Measurements from ENCODE around the gene SNED1. TPM values are rescaled to one million over a fixed set of nuclear protein-coding genes. Genes with fewer than 3 reads are reported as not detected.

SNED1 gene
- total RNA-seq, 1 experiment from 2014 or later: not detected

GRCh38 chr2:241040081-241040803 lies 41.8 kb downstream of the SNED1 start:
- intact Hi-C loops (cut with micrococcal nuclease; ENCODE audit: unreplicated experiment): no loop called here
- CTCF ChIA-PET: no interaction called here
- POLR2A ChIA-PET: no interaction called here
- Mint-ChIP-seq H3K27ac (ENCODE audit: unreplicated experiment) (no peak overlapping the region), H3K27me3 (ENCODE audit: insufficient read depth, unreplicated experiment) (peaks cover 6% of the 10 kb centered on the region), H3K9me3 (ENCODE audit: unreplicated experiment) (no peaks in the 10 kb centered on the region), H3K4me3 (ENCODE audit: unreplicated experiment) (no peak overlapping the region), H3K4me1 (ENCODE audit: low read depth, unreplicated experiment) (no peaks in the 10 kb centered on the region), H3K36me3 (ENCODE audit: insufficient read depth, unreplicated experiment) (no peaks in the 10 kb centered on the region)
- BruUV-seq (replicated peaks): no TSS peak
- Histone ChIP-seq H3K27me3 (replicated peaks; ENCODE audit: control insufficient read depth, insufficient read depth, low read length) (no peaks in the 10 kb centered on the region; the same call in 1 of the 2 replicates), H3K4me1 (no peaks in the 10 kb centered on the region), H3K9me3 (no peaks in the 10 kb centered on the region), H3K4me3 (ENCODE audit: low read depth, low read length) (no peak overlapping the region), H3K36me3 (ENCODE audit: control insufficient read depth, insufficient read depth, low read length) (no peaks in the 10 kb centered on the region)
- no peak for TF ChIP-seq CTCF (IDR thresholded peaks at IDR 0.05; ENCODE audit: insufficient read depth in 1 of 2, low read depth in 1 of 2, low read length in 1 of 2, severe bottlenecking in 1 of 2, unreplicated experiment in 1 of 2)
- no peak for DNase-seq

- Mint-ChIP-seq H3K27me3 (ENCODE audit: insufficient read depth, unreplicated experiment) (peaks cover 6% of the 10 kb centered on the region), H3K36me3 (ENCODE audit: insufficient read depth, unreplicated experiment) (no peaks in the 10 kb centered on the region), H3K9me3 (ENCODE audit: unreplicated experiment) (no peaks in the 10 kb centered on the region), H3K27ac (ENCODE audit: unreplicated experiment) (no peak overlapping the region), H3K4me1 (ENCODE audit: low read depth, unreplicated experiment) (no peaks in the 10 kb centered on the region), H3K4me3 (ENCODE audit: unreplicated experiment) (no peak overlapping the region)
- POLR2A ChIA-PET: no interaction called here
- Histone ChIP-seq H3K27me3 (replicated peaks; ENCODE audit: control insufficient read depth, insufficient read depth, low read length) (no peaks in the 10 kb centered on the region; the same call in 1 of the 2 replicates), H3K4me3 (ENCODE audit: low read depth, low read length) (no peak overlapping the region), H3K9me3 (no peaks in the 10 kb centered on the region), H3K4me1 (no peaks in the 10 kb centered on the region), H3K36me3 (ENCODE audit: control insufficient read depth, insufficient read depth, low read length) (no peaks in the 10 kb centered on the region)
- intact Hi-C loops (cut with micrococcal nuclease; ENCODE audit: unreplicated experiment): no loop called here
- TF ChIP-seq CTCF (IDR thresholded peaks at IDR 0.05; ENCODE audit: insufficient read depth in 1 of 2, low read depth in 1 of 2, low read length in 1 of 2, severe bottlenecking in 1 of 2, unreplicated experiment in 1 of 2): no peak
- CTCF ChIA-PET: no interaction called here
- no peak for DNase-seq
- no TSS peak for BruUV-seq (replicated peaks)
Observed at GRCh38 chr2:241041589-241042158, 43.3 kb downstream of the SNED1 start.

GRCh38 chr2:241043581-241043980 lies 45.2 kb downstream of the SNED1 start:
- peaks cover 6% of the 10 kb centered on the region for H3K27me3 Mint-ChIP-seq (ENCODE audit: insufficient read depth, unreplicated experiment)

More at GRCh38 chr2:241043581-241043980, 45.2 kb downstream of the SNED1 start:
- no peak for TF ChIP-seq CTCF (IDR thresholded peaks at IDR 0.05; ENCODE audit: insufficient read depth in 1 of 2, low read depth in 1 of 2, low read length in 1 of 2, severe bottlenecking in 1 of 2, unreplicated experiment in 1 of 2)
- Histone ChIP-seq H3K4me3 (ENCODE audit: low read depth, low read length) (no peak overlapping the region), H3K36me3 (ENCODE audit: control insufficient read depth, insufficient read depth, low read length) (no peaks in the 10 kb centered on the region), H3K4me1 (no peaks in the 10 kb centered on the region), H3K27me3 (replicated peaks; ENCODE audit: control insufficient read depth, insufficient read depth, low read length) (no peaks in the 10 kb centered on the region; the same call in 1 of the 2 replicates), H3K9me3 (no peaks in the 10 kb centered on the region)
- H3K9me3 Mint-ChIP-seq (ENCODE audit: unreplicated experiment): no peaks in the 10 kb centered on the region
- H3K4me1 Mint-ChIP-seq (ENCODE audit: low read depth, unreplicated experiment): no peaks in the 10 kb centered on the region
- ChIA-PET POLR2A (no interaction called here), CTCF (no interaction called here)
- H3K36me3 Mint-ChIP-seq (ENCODE audit: insufficient read depth, unreplicated experiment): no peaks in the 10 kb centered on the region
- BruUV-seq (replicated peaks): no TSS peak
- intact Hi-C loops (cut with micrococcal nuclease; ENCODE audit: unreplicated experiment): no loop called here
- H3K27ac Mint-ChIP-seq (ENCODE audit: unreplicated experiment): no peak overlapping the region
- no peak overlapping the region for H3K4me3 Mint-ChIP-seq (ENCODE audit: unreplicated experiment)
- DNase-seq: no peak
